ENCODE data around the gene POFUT2. TPM values are rescaled to one million over a fixed set of nuclear protein-coding genes. Genes with fewer than 3 reads are reported as not detected.

Gene POFUT2
- total RNA-seq, 1 experiment from 2014 or later = 22.6 TPM

DNA sequence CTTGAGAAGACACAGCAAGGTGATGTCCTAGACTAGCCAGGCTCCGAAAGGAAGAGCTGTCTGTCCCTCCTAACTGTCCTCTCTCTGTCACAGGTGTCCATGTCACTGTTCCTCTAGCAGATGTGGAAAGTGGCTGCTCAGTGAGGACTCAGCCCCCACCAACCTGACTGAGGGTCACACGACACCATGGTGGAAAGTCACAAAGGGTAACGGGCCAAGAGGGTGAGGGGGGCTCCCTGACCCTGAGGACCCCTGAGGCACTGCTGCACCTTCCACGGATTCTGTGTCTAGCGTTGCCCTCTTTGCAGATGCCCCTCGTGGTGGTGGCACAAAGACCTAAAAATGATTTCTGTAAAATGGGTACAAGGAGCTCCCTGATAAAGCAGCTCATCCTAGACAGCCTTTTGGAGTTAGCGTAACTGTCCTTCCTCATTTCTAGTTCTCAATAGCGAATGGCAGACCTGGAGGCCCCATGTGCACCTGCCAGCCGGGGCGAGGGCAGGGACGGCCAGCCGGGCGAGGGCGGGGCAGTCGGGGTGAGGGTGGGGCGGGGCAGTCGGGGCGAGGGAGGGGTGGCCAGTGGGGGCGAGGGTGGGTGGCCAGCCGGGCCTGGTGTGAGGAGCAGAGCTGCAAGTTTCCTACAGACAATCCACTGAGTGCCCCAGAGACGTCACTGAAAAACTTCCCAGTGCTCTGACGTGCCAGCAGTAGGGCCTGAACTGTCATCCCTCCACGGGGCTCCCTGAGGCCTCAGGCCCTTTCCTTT is 23.4 kb downstream of the POFUT2 start:
- DNase-seq (ENCODE audit: low read depth) = peak; percentile 0

DNA sequence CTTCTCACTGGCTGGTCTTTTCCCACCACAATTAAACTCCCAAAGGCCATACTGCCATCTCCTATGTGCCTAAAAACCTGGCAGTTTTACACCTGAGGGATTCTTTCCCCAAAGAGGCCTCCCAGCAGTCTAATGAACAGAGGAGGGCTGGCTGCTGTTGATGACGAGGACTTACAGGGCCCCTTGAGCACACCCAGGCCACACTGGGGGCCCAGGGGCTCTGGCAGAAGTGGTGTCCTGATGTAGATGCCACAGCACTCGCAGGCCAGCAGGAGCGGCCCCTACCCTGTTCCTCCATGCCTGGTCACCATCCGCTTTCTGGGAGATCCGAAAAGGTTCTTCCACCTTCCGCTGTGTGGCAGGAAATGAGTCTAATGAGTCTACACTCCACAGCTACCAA is 24.2 kb downstream of the POFUT2 start:
- DNase-seq (ENCODE audit: low read depth) = peak; percentile 1

- peak; percentile 2 for DNase-seq (ENCODE audit: low read depth)
Observed at GRCh38 chr21:45262616-45263015, 25.1 kb downstream of the POFUT2 start.

DNA sequence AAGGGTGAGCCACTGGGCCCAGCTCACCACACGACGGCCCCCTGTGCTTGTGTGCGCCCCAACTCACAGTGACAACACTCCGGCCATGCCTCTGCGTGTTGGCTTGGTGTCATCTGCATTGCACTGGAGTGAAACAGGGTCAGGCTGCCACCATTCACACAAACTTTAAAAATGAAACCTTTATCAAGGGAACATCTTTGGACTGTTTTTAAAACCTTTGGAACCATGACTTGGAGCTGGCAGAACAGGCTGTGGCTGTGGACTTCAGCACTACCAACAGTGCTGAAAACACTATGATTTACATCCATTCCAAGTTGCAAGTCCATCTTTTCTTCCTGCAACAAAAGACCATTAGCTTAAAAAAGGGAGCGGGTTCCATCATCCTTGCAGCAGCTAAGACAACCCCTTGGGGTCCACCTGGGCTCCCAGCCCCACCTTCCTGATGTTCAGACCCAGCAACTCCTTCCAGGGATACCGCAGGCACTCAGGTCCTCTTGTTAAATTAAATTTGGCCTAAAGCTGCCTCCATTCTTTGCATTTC is 25.6 kb downstream of the POFUT2 start:
- DNase-seq (ENCODE audit: low read depth) = peak; percentile 0

DNA sequence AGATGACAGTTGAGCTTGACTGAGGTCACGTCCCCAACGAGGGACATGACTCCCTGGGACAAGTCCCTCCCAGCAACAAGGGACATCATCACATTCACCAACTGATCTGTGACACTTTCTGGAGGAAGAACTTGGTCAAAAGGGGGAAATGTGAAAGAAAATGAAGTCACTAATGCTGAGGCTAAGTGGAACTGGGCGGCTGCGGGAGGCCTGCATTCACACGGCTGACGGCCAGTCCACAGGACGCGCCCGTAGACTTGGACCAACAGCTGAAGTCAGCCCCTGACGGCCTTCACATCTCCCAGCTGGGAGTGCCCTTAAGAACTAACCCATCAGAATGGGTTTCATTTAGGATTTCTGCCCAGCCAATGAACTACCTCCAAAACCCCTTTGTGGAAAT is 26.6 kb downstream of the POFUT2 start:
- peak; percentile 3 for DNase-seq (ENCODE audit: low read depth)

DNA sequence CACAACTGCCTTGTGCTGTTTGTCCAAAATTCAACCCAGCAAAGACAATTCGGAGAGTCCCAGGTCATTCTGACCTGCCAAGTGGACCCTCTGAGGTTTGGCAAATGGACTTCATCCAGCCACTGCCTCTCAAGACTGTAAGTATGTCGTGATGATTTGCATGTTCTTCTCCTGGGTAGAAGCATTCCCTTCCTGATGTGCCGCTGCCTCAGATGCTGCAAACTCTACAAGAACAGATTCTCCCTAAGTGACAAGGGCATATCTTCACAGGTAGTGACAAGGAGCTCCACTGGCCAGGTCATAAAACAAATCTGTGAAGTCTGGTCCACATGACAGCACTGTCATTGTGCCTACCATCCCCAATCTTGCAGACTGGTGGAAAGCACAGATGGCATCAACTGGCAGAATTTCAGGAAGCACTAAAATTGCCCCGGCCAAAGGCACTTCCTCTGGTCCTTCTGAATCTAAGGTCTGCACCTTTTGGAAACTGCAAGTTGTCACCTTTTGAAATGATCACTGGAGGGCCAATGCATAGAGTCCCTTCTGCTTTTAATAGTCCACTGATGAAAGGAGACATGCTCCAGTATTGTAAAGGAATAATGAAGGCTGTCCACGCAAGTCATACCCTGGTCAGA is 27.4 kb downstream of the POFUT2 start:
- peak; percentile 2 for DNase-seq (ENCODE audit: low read depth)

GRCh38 chr21:45259206-45259840 is 28.4 kb downstream of the POFUT2 start:
- DNase-seq (ENCODE audit: low read depth) = peak; percentile 2

- peak; percentile 2 for DNase-seq (ENCODE audit: low read depth)
Observed at GRCh38 chr21:45258466-45258865, 29.2 kb downstream of the POFUT2 start.

GRCh38 chr21:45257673-45258341 is 29.9 kb downstream of the POFUT2 start:
- peak; percentile 3 for DNase-seq (ENCODE audit: low read depth)

DNA sequence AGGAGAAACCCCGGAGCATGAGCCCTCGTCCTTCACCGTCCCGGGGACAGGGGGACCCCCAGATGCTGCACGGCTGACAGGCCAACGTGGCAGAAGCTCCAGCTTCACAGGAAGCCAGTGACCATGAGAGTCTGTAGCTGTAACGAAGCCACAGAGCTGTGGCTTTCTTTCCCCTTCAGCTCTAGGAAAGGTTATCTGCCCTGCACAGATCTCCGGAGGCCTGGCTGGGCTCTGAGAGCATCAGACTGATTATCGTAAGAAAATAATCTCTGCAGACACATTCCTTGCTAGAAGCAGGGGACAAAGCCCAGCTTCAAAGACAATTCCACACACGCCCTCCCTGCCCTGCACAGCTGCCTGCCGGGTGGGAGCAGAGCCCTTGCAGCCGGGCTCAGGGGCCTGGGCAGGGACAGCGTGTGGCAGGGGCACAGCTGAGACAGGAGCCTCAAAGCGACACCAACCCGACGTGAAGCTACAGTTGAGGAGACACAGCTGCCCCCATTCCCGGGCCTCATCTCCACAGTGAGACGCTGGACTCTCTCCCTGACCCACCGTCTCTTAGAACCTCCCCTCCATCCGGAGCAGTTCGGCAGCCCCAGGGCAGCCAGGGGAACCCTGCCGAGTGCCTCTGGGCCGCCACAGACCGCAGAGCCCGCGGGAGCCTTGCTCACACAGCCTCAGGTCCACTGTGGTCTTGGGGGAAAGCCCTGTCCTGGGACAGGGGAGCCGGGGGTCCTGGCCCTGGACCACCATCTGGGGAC is 30.6 kb downstream of the POFUT2 start:
- peak; percentile 2 for DNase-seq (ENCODE audit: low read depth)

- peak; percentile 5 for DNase-seq (ENCODE audit: low read depth)
Observed at GRCh38 chr21:45256021-45256911, 31.4 kb downstream of the POFUT2 start.

DNA sequence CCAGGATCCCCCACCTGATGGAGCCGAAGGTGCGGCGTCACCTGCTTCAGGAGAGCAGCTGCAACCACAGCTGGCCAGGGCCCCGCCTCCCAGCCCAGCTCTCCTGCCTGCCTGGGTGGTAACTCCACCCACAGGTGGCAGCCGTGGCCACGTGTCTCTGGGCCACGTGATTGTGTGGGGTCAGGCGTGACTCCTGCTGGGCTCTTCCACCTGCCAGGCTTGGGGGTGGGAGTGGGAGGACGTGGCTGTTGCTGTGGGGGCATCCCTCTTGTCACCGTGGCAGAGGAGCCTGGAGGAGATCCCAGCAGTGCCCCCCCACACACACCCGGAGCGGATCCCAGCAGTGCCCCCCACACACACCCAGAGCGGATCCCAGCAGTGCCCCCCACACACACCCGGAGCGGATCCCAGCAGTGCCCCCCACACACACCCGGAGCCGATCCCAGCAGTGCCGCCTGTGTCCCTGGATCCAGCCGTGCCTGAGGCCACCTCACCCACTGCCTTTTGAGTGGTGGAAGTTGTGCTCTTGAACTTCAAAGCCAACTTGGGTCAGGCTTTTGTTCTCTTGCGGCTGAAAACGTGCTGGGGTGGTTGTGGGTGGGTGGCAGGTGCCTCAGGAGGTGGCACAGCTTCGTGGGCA is 32.2 kb downstream of the POFUT2 start:
- peak; percentile 41 for DNase-seq (ENCODE audit: low read depth)

GRCh38 chr21:45254460-45254930 is 33.2 kb downstream of the POFUT2 start:
- DNase-seq (ENCODE audit: low read depth) = no peak

- DNase-seq (ENCODE audit: low read depth) = no peak
Observed at GRCh38 chr21:45253633-45254459, 33.8 kb downstream of the POFUT2 start.

GRCh38 chr21:45253180-45253579 is 34.5 kb downstream of the POFUT2 start:
- DNase-seq (ENCODE audit: low read depth) = peak; percentile 66

DNA sequence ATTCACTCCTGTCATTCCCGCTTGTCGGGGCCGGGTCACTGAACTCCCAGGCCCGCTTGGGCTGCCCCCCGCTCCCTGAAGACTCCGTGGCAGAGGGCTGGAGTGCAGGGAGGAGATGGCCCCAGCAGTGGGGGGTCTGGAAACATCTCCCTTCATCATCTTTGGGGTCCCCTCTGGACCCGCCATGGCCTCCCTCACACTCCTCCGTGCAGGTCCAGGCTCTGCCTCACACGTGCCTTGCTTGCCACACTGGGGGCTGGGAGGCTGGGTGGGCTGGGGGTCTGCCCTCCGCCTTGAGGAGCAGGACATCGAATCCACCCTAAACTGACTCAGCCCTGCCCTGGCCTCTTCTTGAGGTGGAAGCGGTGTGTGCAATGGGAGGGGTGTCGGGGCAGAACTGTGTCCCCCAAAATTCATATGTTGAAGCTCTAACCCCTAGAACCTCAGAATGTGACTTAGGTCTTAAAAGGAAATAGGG is 35.2 kb downstream of the POFUT2 start:
- DNase-seq (ENCODE audit: low read depth) = no peak

GRCh38 chr21:45251635-45252447 is 35.9 kb downstream of the POFUT2 start:
- DNase-seq (ENCODE audit: low read depth) = no peak

Measured in Daoy (cell line).